C4-2B (cell line): ENCODE data around the gene ACSM5.

Experiments
- CTCF ChIP-seq: fragments of 450-650 bp; conservative IDR thresholded peaks from 2 replicates; pipeline ENCODE4 v1.5.1; 2017; ENCODE audit warnings: mild to moderate bottlenecking
- ZFX ChIP-seq: fragments of 450-650 bp; IDR thresholded peaks from 2 replicates; pipeline ENCODE4 v1.6.1; 2017

GRCh38 chr16:20387978-20388377 is 21.4 kb upstream of the ACSM5 start:
- TF ChIP-seq CTCF (no peak), ZFX (no peak)
